Glomerular endothelial cell (primary cell): Measurements from ENCODE around the gene BTBD16. TPM values are rescaled to one million over a fixed set of nuclear protein-coding genes. Genes with fewer than 3 reads are reported as not detected.

Experiments used
- DNase-seq: peaks from one replicate; pipeline ENCODE4 v3.0.0-alpha.2; 2011; ENCODE audit warnings: low read depth, low spot score; ENCODE audit errors: extremely low read depth
- total RNA-seq: library from RNA; depleted of rRNA; stranded (reverse); fragments of >200 nt; gene quantifications from 2 replicates; pipeline ENCODE4 v1.2.3, GENCODE V29; 2015

BTBD16 gene
- total RNA-seq, 1 donor from 2014 or later: 0.47 TPM

DNA sequence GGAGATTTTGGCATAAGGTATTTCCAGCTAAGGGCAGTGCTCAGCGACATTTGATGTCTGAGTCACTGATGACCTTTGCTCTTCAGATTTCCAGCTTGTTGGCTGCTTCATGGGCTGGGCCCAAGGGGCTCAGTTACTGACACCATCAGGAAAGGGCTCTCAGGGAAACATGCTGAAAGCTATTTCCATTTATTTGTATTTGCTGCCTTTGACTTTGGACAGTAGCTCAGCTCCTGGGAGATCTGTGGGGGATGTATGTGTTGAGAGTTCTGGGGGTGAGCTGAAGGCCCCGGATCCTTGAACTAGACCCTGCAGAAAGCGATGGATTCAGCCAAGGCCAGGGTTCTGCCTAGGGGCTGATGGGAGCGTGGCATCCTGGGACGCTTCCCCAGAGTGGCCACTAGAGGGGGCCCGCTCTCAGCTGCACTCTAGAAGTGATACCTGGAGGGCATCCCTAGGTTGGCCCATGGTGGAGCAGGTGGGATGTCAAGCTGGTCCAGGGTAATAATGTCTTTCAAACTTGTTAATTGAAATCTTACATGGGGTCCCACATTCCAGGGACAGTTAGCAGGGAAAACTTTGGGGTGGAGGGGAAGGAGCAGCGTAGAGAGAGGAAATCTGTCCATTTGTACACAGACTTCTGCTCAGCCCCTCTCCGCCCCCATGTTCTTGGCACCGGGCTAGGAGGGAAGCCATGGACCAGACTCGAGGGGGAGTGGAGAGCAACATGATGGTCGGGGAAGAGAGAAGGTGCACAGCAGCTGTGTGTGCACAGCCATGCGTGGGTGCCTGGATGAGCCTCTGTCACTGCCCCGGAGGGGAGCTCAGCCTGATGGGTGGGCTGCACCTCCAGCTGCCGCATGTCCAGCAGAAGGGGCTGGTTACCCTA, 3.0 kb upstream of the BTBD16 start:
- no peak for DNase-seq

DNA sequence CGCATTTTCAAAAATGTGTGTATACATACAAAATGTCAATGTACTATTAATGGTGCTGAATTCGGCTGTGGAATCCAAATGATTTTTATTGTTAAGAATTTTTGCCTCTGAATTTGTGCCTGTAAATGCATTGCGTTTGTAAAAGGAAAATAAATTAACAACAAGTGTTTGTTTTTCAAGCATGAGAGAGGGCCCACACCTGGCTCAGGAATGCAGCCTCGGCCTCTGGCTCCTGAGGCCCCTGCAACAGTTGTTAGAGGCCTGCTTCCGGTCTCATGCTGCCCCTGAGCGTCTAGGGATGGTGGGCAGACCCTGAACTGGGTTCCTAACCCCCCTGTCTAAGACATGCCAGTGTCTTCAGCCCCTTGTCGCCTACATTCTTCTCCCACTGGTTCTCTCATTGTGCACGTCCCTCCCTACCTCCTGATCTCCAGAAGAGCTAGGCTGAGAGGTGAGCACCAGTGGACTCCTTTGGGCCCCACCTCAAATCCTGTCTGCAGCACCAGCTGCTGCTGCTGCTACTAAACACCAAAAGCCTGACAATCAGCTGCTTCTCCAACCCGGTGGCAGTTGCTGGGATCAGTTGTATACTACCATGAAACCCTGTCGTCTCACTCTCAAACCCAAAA, 1.9 kb upstream of the BTBD16 start:
- no peak for DNase-seq

DNA sequence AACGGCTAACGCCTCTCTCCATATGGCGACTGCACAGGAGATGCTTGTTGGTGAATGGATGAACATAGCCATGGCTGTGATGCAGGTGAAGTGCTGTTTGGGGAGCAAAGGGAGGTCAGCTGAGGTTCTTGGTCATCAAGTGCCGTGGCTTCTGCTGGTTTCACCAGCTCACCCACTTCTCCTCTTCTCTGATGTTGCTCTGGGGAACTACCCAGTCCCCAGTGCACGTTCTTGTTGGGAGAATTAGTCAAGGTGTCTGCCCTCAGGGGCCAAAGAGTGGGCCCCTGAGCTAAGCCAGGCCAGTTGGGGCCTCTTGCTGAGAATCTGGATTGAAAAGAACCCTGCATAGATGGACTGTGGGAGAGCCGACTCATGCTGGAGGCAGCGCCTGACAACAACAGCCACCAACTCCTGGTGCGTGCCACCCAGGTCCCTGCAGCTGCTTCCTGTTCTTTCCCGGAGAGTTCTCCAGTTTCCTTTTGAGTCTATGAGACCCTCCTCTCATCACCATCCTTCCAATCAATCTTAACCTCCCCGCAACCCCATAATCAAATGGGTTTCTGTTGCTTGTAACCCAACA, 3.0 kb downstream of the BTBD16 start:
- no peak for DNase-seq

DNA sequence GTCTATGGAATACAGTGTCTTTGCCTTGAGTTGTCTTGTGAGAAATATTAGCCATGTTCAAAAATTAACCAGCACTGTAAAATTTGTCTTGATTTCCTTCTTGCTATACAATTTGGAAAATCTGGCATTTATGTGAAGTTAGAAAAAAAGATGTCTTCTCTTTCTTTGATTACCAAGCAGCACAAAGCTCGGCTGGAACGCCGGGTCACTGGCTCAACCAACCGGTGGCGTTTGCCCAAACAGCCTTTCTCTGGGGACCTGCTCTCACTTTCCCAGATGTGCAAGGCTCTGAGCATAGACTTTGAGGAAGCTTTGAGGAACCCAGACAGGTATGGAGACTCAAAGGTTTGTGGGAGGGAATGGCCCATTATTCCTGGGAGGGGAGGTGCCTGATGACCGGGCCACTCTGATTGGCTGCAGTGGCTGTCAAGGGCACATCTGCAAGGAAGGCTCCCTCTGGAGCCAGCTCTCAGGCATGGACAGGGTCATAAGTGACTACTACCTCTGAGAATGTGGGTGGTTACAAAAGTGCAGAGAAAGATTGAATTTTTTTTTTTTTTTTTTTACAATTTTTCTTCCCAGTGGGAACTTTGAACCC, 5.6 kb downstream of the BTBD16 start:
- DNase-seq: no peak

DNA sequence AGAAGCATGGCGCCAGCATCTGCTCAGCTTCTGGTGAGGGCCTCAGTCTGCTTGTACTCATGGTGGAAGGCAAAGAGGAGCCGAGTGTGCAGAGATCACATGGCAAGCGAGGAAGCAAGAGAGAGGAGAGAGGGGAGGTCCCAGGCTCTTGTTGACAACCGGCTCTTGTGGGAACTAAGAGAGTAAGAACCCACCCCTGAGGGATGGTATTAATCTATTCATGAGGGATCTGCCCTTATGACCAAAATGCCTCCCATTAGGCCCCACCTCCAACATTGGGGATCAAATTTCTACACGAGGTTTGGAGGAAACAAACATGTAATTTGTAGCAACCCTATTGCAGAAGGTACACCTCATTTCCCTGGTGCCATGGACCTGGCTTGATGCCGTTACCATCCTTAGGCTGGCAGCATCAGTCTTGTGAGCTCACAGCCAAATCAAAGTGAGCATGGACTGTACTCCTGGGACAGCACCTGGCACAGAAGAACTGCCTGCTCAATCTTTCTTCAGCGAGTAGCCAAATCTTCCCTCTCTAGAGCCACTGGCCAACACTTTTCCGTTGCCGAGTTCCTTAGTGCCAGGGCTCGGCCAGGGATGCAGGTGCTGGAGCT, 6.5 kb downstream of the BTBD16 start:
- DNase-seq: no peak

DNA sequence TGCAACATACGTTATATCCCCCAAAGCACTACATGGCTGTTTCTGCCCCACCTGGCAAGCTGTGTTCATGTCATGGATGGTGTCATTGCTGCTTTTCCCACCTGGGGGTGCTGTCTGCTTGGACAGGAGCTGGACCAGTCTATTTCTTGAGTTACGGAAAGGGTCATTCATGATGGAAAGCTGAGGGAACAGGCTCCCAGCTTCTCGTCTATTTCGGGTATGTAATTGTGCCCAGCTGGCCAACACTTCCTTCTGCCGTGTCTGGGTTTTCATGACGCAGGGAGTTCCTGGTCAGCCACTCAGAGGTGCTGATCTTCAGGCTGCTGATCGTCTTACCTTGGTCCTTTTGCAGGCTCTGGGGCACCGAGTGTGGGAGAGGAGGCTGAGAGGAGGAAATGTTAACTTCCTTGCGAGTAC, 8.6 kb downstream of the BTBD16 start:
- DNase-seq: no peak

DNA sequence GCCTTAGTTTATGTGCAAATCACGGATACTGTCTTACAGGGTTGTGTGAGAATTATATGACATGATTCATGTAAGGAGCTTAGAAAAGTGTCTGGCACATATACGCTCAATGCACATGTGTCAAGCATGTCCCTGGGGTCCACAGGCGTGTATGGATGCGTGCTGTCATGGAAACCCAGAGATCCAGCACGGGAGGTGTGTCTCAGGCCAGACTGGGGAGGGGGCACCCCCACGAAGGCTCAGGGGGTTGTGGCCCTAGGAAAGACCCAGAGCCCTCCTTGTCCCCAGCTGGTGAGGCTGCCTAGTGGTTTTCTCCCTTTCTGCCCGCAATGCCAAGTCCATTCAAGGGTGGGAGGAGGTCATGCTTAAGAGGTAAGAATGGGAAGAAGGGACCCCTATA, 9.1 kb downstream of the BTBD16 start:
- DNase-seq: no peak

DNA sequence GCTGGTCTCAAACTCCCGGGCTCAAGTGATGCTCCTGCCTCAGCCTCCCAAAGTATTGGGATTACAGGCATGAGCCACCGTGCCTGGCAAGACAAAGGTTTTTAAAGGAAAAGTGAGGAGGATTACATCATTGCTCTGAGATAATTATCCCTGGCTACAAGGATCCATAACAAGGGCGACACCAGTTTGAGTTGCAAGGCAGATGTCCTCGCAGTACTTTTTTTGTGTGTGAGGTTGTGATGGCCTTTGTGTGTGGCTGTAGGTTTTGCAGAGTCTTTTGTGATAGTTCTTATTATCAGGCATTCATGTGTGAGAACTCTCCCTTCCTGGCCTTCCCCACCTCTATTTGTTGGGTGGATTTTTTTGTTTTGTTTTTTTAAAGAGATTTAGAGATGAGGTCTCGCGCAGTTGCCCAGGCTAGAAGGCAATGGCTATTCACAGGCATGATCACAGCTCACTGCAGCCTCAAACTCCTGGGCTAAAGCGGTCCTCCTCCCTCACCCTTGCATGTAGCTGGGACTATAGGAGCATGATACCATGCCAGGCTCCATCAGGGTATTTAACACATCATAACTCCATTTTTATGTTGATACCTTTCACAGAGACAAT, 10.0 kb downstream of the BTBD16 start:
- DNase-seq: no peak

DNA sequence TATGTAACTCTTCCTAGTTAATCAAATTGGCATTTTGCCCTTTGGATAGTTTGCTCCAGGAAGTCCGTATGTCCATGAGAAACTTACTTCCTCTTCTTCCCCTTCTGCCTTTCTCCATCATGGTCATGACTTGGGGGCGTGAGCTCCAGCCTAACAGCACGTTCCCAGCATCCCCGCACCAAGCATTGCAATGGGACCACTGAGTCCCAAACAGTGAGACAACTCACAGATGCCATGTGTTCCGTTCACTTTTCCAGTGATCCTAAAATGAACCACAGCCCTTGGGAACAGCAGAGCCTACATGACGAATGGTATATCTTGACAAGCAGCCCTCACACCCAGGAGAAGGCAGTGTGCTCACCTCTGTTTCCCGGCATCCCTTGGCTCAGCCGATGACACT, 10.7 kb downstream of the BTBD16 start:
- DNase-seq: no peak

DNA sequence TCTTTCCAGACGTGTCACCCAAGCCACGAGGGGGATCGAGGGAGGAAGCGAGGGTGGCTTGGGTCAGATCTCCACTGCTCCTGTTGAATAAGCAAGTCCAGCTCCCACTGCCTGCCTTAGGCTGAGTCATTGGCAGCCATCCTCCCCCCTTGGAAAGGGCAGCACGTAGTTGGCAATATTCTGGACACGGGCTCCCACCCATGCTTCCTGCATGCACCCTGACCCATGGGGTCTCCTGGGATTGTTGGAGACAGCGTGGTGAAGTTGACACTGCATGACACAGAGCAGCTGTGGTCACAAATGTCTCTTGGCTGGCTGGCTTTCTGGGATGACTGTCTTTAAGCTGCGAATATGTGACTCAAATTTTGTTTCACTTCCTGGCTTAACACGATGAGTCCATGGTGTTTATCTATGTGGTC, 11.2 kb downstream of the BTBD16 start:
- DNase-seq: no peak

DNA sequence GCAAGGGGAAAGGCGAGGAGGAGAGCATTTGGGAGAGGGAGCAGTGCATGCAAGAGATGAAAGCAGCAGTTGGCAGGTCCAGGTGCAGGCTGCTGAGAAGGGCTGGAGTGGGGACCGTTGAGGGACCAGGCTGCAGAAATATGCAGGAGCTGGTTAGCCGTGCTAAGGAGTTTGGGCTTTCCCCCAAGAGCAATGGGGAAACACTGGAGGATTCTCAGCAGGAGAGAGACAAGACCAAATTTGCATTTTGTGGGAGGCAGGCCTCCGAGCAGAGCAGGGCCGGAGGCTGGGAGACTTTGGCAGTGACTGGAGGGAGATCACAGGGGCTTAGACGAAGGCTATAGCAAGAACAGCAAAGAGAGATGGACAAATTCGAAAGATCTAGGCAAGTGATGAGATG, 11.8 kb downstream of the BTBD16 start:
- DNase-seq: no peak

DNA sequence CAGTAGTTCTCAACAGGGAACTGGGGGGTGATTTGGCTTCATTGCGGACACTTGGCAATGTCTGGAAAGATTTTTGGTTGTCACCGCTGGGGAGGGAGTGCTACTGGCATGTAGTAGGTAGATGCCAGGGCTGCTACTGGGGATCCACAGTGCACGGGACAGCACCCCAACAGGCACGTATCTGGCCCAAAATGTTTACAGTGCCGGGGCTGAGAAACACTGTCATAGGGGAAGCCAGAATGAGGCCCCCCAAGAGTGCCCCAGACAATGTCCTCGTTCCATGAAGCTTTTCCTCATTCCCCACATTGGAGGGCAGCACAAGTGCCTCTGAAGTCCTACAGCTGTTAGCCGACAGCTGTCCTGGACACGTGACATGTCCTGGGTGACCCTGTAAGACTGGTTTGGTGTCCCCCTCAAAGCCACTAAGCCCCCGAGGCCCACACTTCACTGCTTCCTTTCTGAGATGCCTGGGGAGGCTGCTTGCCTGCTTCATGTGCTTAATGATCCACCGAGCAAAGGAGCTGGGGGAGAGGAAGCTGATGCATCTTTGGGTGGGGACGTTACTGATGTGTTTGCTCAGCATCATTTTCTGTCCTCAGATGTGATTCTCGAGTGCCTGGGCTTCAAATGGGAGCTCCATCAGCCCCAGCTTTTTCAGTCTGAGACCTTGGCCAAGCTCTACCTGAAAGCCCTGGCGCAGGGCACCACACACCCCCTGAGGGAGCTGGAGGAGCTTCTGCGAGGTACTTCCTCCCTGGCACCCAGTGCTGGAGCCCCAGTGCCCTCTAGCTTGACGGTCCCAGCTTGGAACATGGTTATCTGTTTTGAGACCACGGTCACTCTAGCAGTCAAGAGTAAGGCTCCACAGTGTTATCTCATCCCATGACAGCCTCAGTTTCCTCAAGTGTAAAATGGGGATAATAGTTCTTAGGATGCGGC, 14.7 kb downstream of the BTBD16 start:
- DNase-seq: no peak

DNA sequence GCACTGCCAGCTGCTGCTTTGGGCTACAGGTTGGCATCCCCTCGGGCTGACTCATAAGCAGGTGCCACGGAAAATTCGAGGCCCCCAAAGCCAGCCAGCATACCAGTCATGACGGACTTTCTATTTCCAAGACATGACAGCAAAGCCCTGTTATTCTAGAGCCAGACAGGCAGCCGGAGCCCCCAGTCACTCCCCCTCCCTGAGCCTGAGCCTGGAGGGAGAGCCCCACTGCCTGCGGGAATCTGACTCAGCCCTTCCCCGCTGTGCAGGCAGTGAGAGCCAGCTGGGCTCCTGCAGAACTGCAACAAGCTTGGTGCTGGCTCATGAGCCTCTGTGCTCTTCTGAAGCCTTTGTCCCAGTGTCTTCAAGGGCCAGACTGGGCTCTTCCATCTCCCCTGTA, 15.8 kb downstream of the BTBD16 start:
- no peak for DNase-seq

DNA sequence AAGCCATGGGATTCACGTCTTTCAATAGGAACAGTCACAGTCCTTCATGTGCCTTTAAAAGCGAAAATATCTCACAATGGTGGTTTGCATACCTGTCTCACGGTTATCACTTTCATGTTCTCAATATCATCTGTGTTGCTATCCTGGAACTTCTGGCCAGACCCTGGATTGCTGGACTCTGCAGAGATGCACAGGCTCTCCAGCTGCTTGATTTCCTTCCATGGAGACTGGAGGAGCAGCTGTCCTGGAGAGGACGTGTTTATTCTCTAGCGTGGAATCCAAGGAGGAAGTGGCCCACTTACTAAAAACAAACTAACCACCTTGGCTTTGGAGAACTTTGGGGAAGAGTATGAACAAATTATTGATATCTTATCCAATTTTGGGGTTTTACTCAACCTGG, 16.5 kb downstream of the BTBD16 start:
- DNase-seq: no peak

DNA sequence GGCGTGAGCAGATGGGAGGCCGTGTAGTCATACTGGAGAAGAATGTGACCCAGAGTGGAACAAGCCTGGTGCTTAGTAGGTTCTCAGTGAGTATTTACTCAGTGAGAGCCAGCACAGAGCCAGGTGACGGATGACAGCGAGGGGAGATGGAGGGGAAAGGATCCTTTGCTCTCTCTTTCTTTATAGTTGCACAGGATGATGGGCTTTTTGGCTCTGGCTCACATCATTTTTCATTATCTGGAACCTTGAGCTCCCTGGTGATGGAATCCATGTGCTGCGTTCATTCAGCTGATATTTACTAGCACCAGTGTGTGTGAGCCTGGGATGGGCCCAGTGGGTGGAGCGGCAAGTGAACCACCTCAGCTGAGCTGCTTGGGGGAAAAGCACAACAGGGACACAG, 17.2 kb downstream of the BTBD16 start:
- no peak for DNase-seq

DNA sequence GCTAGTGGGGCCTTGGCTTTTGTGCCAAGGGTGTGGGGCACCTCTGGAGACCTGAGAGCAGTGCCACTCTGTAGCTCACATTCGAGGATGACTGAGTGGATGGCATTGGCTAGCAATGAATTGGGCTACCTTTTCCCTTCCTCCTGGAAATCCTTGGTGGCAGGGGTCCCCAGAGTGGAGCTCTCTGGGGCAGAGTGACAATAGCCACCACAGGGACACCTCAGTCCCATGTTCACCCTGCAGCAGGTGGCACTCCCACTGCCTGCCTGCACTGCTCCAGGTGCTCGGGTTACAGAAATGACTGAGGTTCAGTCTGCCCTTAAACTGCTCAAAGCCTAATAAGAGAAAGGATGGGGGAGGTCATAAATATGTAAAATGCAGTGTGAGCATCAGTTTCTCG, 17.8 kb downstream of the BTBD16 start:
- no peak for DNase-seq

DNA sequence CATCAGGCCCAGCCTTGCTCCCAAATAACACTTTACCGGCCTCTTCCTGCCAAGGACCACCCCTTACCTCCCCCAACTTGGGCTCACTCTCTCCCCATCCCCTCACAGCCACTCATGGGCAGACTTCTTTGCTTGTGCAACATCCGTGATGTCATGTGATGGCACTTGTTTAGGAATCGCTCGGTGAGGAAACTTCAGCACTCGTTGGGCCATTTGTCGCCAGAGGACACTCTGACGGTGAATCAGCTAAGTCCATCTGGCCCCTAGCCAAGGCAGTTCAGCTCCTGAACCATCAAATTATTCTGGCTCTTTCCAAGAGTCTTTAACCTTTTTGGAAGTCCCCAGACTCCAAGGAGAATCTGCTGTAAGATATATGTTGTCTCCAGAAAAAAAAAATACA, 19.2 kb downstream of the BTBD16 start:
- DNase-seq: no peak

DNA sequence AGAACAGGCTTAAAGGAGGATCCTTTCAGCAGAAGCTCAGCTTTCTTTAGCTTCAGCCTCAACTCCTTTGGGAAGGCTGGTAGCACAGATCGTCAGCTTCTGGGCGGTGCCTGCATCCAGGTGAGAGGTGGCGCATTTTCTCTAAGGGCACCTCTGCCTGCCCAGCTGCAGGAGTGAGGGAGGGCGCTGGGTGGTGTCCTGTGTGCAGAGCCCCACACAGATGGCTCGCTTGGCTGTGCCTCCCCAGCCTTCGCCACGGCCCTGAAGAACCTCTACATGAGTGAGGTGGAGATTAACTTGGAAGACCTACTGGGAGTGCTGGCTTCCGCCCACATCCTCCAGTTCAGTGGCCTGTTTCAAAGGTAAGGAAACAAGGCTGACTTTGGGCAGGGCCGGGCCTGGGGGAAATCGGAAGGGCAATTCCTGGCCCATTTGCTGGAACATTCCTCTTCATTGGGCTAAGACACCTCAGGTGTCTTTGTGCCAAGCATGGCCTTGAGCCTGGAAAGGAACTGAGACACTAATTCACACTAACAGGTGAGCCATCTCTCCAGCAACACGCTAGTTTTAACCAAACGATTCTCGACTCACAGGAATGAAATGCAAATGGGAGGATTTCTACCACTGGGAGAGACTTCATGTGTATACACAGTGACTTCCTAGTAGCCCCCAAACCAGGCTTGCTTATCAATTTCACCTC, 19.9 kb downstream of the BTBD16 start:
- no peak for DNase-seq

DNA sequence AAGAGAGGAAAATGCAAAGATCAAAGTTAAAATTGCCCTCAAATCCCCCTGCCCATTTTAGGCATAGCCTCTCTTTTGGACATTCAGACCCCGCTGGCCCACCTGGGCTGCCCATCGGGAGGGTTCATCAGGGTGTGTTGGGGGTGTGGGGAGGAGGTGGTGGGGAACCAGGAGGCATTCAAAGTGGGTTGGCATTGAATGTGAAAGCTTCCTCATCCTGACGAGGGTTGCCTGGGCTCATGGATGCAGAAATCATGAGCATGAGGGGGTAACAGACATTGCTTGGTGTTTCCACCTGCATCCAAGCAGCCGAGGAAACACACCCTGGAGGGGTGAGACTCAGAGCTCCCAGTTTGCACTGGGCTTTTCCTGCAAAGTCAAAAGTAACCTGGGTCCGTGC, 20.6 kb downstream of the BTBD16 start:
- DNase-seq: no peak
